ENCODE data around the gene NOL9. TPM values are rescaled to one million over a fixed set of nuclear protein-coding genes. Genes with fewer than 3 reads are reported as not detected.

The NOL9 gene
- total RNA-seq, 1 donor from 2014 or later = 26.8 TPM

GRCh38 chr1:6572653-6573383, 18.5 kb upstream of the NOL9 start:
- Histone ChIP-seq H3K79me2 (ENCODE audit: insufficient read depth, low read length) (no peaks in the 10 kb centered on the region), H2AFZ (ENCODE audit: low read depth, low read length) (no peak overlapping the region), H3K4me3 (ENCODE audit: insufficient read depth, low read depth, low read length) (no peak overlapping the region), H4K20me1 (ENCODE audit: insufficient read depth, low read length) (no peaks in the 10 kb centered on the region), H3K4me2 (ENCODE audit: low read length) (no peak overlapping the region), H3K9ac (ENCODE audit: low read length) (no peak overlapping the region), H3K27ac (ENCODE audit: low read depth, low read length) (no peak overlapping the region), H3K27me3 (ENCODE audit: insufficient read depth, low read length) (peaks cover 3% of the 10 kb centered on the region), H3K4me1 (ENCODE audit: insufficient read depth, low read length) (no peaks in the 10 kb centered on the region), H3K9me3 (ENCODE audit: insufficient read depth, low read depth, low read length) (peaks cover 5% of the 10 kb centered on the region), H3K36me3 (ENCODE audit: insufficient read depth, low read length) (no peaks in the 10 kb centered on the region)
- no peak overlapping the region for H3K4me3 Mint-ChIP-seq (ENCODE audit: unreplicated experiment)
- H3K4me1 Mint-ChIP-seq (ENCODE audit: low read depth, unreplicated experiment) = peaks cover 10% of the 10 kb centered on the region
- no peak overlapping the region for H3K27ac Mint-ChIP-seq (ENCODE audit: unreplicated experiment)
- DNase-seq (ENCODE audit: low read depth) (no peak), FAIRE-seq (no peak)
- no peaks in the 10 kb centered on the region for H3K36me3 Mint-ChIP-seq (ENCODE audit: low read depth, unreplicated experiment)
- peaks cover 33% of the 10 kb centered on the region for H3K27me3 Mint-ChIP-seq (ENCODE audit: low read depth, unreplicated experiment)
- H3K9me3 Mint-ChIP-seq (ENCODE audit: unreplicated experiment) = peaks cover 4% of the 10 kb centered on the region
- no peak for TF ChIP-seq CTCF (IDR thresholded peaks at IDR 0.05; ENCODE audit: insufficient read depth, low read depth, low read length)
- no peak for TF ChIP-seq EZH2 (IDR thresholded peaks at IDR 0.05; ENCODE audit: insufficient read depth, low read length)

- peaks cover 5% of the 10 kb centered on the region for H3K9me3 ChIP-seq (ENCODE audit: insufficient read depth, low read depth, low read length)
- DNase-seq (ENCODE audit: low read depth) (no peak), FAIRE-seq (no peak)
- H3K79me2 ChIP-seq (ENCODE audit: insufficient read depth, low read length) = no peaks in the 10 kb centered on the region
- no peaks in the 10 kb centered on the region for H3K36me3 ChIP-seq (ENCODE audit: insufficient read depth, low read length)
- Mint-ChIP-seq H3K4me3 (ENCODE audit: unreplicated experiment) (no peak overlapping the region), H3K36me3 (ENCODE audit: low read depth, unreplicated experiment) (no peaks in the 10 kb centered on the region), H3K27ac (ENCODE audit: unreplicated experiment) (no peak overlapping the region), H3K9me3 (ENCODE audit: unreplicated experiment) (peaks cover 4% of the 10 kb centered on the region), H3K4me1 (ENCODE audit: low read depth, unreplicated experiment) (peaks cover 9% of the 10 kb centered on the region), H3K27me3 (ENCODE audit: low read depth, unreplicated experiment) (peaks cover 37% of the 10 kb centered on the region)
- H3K9ac ChIP-seq (ENCODE audit: low read length) = no peak overlapping the region
- H2AFZ ChIP-seq (ENCODE audit: low read depth, low read length) = no peak overlapping the region
- H3K27me3 ChIP-seq (ENCODE audit: insufficient read depth, low read length) = peaks cover 3% of the 10 kb centered on the region
- no peaks in the 10 kb centered on the region for H4K20me1 ChIP-seq (ENCODE audit: insufficient read depth, low read length)
- H3K4me2 ChIP-seq (ENCODE audit: low read length) = no peak overlapping the region
- no peaks in the 10 kb centered on the region for H3K4me1 ChIP-seq (ENCODE audit: insufficient read depth, low read length)
- no peak overlapping the region for H3K27ac ChIP-seq (ENCODE audit: low read depth, low read length)
- TF ChIP-seq CTCF (IDR thresholded peaks at IDR 0.05; ENCODE audit: insufficient read depth, low read depth, low read length) = no peak
- no peak overlapping the region for H3K4me3 ChIP-seq (ENCODE audit: insufficient read depth, low read depth, low read length)
Measured at GRCh38 chr1:6570987-6571386, 16.7 kb upstream of the NOL9 start.

- H3K9ac ChIP-seq (ENCODE audit: low read length) = no peak overlapping the region
- no peak overlapping the region for H3K4me3 ChIP-seq (ENCODE audit: insufficient read depth, low read depth, low read length)
- H3K27me3 Mint-ChIP-seq (ENCODE audit: low read depth, unreplicated experiment) = peaks cover 37% of the 10 kb centered on the region
- no peak overlapping the region for H3K27ac Mint-ChIP-seq (ENCODE audit: unreplicated experiment)
- no peak for TF ChIP-seq EZH2 (IDR thresholded peaks at IDR 0.05; ENCODE audit: insufficient read depth, low read length)
- TF ChIP-seq CTCF (IDR thresholded peaks at IDR 0.05; ENCODE audit: insufficient read depth, low read depth, low read length) = no peak
- no peaks in the 10 kb centered on the region for H3K36me3 ChIP-seq (ENCODE audit: insufficient read depth, low read length)
- no peak overlapping the region for H3K4me3 Mint-ChIP-seq (ENCODE audit: unreplicated experiment)
- H3K4me1 ChIP-seq (ENCODE audit: insufficient read depth, low read length) = no peaks in the 10 kb centered on the region
- no peaks in the 10 kb centered on the region for H3K36me3 Mint-ChIP-seq (ENCODE audit: low read depth, unreplicated experiment)
- H3K79me2 ChIP-seq (ENCODE audit: insufficient read depth, low read length) = no peaks in the 10 kb centered on the region
- no peak for DNase-seq (ENCODE audit: low read depth)
- peaks cover 4% of the 10 kb centered on the region for H3K9me3 Mint-ChIP-seq (ENCODE audit: unreplicated experiment)
- FAIRE-seq = no peak
- H3K27ac ChIP-seq (ENCODE audit: low read depth, low read length) = no peak overlapping the region
- no peak overlapping the region for H2AFZ ChIP-seq (ENCODE audit: low read depth, low read length)
- peaks cover 5% of the 10 kb centered on the region for H3K9me3 ChIP-seq (ENCODE audit: insufficient read depth, low read depth, low read length)
- H3K4me2 ChIP-seq (ENCODE audit: low read length) = no peak overlapping the region
- H3K4me1 Mint-ChIP-seq (ENCODE audit: low read depth, unreplicated experiment) = peaks cover 9% of the 10 kb centered on the region
- H4K20me1 ChIP-seq (ENCODE audit: insufficient read depth, low read length) = no peaks in the 10 kb centered on the region
- peaks cover 7% of the 10 kb centered on the region for H3K27me3 ChIP-seq (ENCODE audit: insufficient read depth, low read length)
Measured at GRCh38 chr1:6570100-6570499, 15.8 kb upstream of the NOL9 start.

Measured in astrocyte (in vitro differentiated cells and primary cell).